Keratinocyte (primary cell): ENCODE data around the gene GPNMB. TPM values are rescaled to one million over a fixed set of nuclear protein-coding genes. Genes with fewer than 3 reads are reported as not detected.

Source experiments
- DNase-seq: peaks from one replicate; pipeline ENCODE4 v3.0.0-alpha.2; 2011; ENCODE audit warnings: low read depth, missing footprints, low spot score
- FAIRE-seq: peaks from 2 replicates; lab custom pipeline; 2011; peaks lifted over from hg19 to GRCh38; lab: Jason Lieb, UNC
- H2AFZ ChIP-seq: 2 replicates; pipeline ENCODE4 v1.6.0; 2012; ENCODE audit warnings: low read length, control low read depth, inconsistent platforms; ENCODE audit not compliant: control insufficient read depth
- H3K27ac ChIP-seq: 2 replicates; pipeline ENCODE4 v1.5.1; 2011; ENCODE audit warnings: low read length; ENCODE audit not compliant: control insufficient read depth, insufficient read depth
- H3K27me3 ChIP-seq: 3 replicates; pipeline ENCODE4 v1.6.0; 2011; ENCODE audit warnings: low read length; ENCODE audit not compliant: control insufficient read depth, insufficient read depth; ENCODE audit errors: extremely low read depth
- H3K36me3 ChIP-seq, 2 experiments: 2 replicates in 1 of 2; 3 replicates in 1 of 2; pipeline ENCODE4 v1.5.1; 2011; ENCODE audit warnings: low read length in 2 of 2, mild to moderate bottlenecking in 1 of 2; ENCODE audit not compliant: control insufficient read depth in 2 of 2, insufficient read depth in 2 of 2; ENCODE audit errors: extremely low read depth in 1 of 2
- H3K4me1 ChIP-seq: 3 replicates; pipeline ENCODE4 v1.5.1; 2011; ENCODE audit warnings: low read length; ENCODE audit not compliant: control insufficient read depth, insufficient read depth; ENCODE audit errors: extremely low read depth
- H3K4me2 ChIP-seq: 3 replicates; pipeline ENCODE4 v1.6.0; 2011; ENCODE audit warnings: low read depth, low read length; ENCODE audit not compliant: control insufficient read depth, insufficient read depth; ENCODE audit errors: extremely low read depth
- H3K4me3 ChIP-seq, 3 experiments: fragments of 200-600 bp in 1 of 3; sonication (generic) in 1 of 3; 2 replicates in 2 of 3; 3 replicates in 1 of 3; pipeline ENCODE4 v1.5.1; 2011 to 2016; ENCODE audit warnings: low read length in 3 of 3, mild to moderate bottlenecking in 3 of 3, control low read depth in 2 of 3, inconsistent platforms in 1 of 3, low read depth in 1 of 3, mixed read lengths in 1 of 3, mixed run types in 1 of 3, moderate library complexity in 1 of 3; ENCODE audit not compliant: control insufficient read depth in 2 of 3, insufficient read depth in 2 of 3; ENCODE audit errors: extremely low read depth in 1 of 3
- H3K79me2 ChIP-seq: 2 replicates; pipeline ENCODE4 v1.6.0; 2012; ENCODE audit warnings: low read length; ENCODE audit not compliant: control insufficient read depth, insufficient read depth
- H3K9ac ChIP-seq: 3 replicates; pipeline ENCODE4 v1.6.0; 2011; ENCODE audit warnings: low read length; ENCODE audit not compliant: control insufficient read depth, insufficient read depth; ENCODE audit errors: extremely low read depth
- H3K9me1 ChIP-seq: 3 replicates; pipeline ENCODE4 v1.6.0; 2011; ENCODE audit warnings: low read length; ENCODE audit not compliant: control insufficient read depth, insufficient read depth; ENCODE audit errors: extremely low read depth
- H3K9me3 ChIP-seq: 2 replicates; pipeline ENCODE4 v1.5.1; 2012; ENCODE audit warnings: low read depth, low read length; ENCODE audit not compliant: control insufficient read depth
- H4K20me1 ChIP-seq: 3 replicates; pipeline ENCODE4 v1.6.0; 2011; ENCODE audit warnings: low read length; ENCODE audit not compliant: control insufficient read depth, insufficient read depth; ENCODE audit errors: extremely low read depth
- EZH2 ChIP-seq: IDR thresholded peaks from one replicate; pipeline ENCODE4 v1.6.1; 2012; ENCODE audit warnings: inconsistent platforms, mild to moderate bottlenecking, low read length, moderate library complexity
- dilution Hi-C: fragments of 300-500 bp; cut with MboI; formaldehyde crosslinking; loops from one replicate; pipeline ENCODE4 v1.7.0; 2020; ENCODE audit warnings: low sequenced_read_pairs; ENCODE audit not compliant: extremely low pct_ligation_motif_present
- polyA plus RNA-seq, 5 experiments: library from polyadenylated mRNA; depleted of rRNA in 3 of 5; stranded (reverse) in 3 of 5; stranded (forward) in 1 of 5; unstranded in 1 of 5; fragments of >200 nt; gene quantifications; 1 replicate in 1 of 5; 2 replicates in 3 of 5; 3 replicates in 1 of 5; pipeline versions ENCODE4 v1.2.1 to v1.2.3, GENCODE V29; 2011 to 2012; ENCODE audit warnings: missing spikeins in 2 of 5, low read depth in 1 of 5, low replicate concordance in 1 of 5
- TF ChIP-seq, protein P1 (sequence below), 3 experiments: IDR thresholded peaks in 1 of 3; conservative IDR thresholded peaks in 1 of 3; optimal IDR thresholded peaks in 1 of 3; 2 replicates in 2 of 3; 3 replicates in 1 of 3; pipeline versions ENCODE3 to v1.5.1; 2011; ENCODE audit warnings: low read length in 3 of 3, mild to moderate bottlenecking in 3 of 3, moderate library complexity in 2 of 3, control low read depth in 1 of 3, inconsistent platforms in 1 of 3; ENCODE audit not compliant: insufficient read depth in 2 of 3; ENCODE audit errors: extremely low read depth in 1 of 3

GPNMB gene
- polyA plus RNA-seq, 1 donor (not counting 4 experiments of a cell fraction or from before 2014, with no cell fraction given): 142 TPM

DNA sequence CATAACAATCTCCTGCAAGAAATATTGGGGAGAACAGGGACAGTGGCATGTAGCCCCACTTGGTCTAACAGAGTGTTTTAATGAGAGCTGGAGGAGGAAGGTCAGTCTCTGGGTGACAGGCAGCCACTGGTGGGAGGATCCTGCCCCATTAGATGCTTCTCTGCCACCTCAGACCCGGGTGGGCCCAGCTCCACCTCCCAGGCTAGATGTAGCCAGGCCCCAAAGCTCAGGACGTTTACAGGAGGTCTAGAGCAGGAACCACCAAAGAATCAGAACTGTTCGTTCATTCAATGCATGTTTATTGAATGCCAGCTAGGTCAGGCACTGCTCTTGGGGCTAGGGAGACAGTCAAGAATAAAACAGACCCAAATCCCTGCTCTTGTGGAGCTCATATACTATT lies 28.4 kb upstream of the GPNMB start:
- Histone ChIP-seq H3K4me1 (peaks cover 6% of the 10 kb centered on the region), H3K9me1 (no peaks in the 10 kb centered on the region), H2AFZ (no peak overlapping the region), H3K4me3 (no peak overlapping the region), H3K9ac (no peak overlapping the region), H3K79me2 (no peaks in the 10 kb centered on the region), H4K20me1 (no peaks in the 10 kb centered on the region), H3K27me3 (no peaks in the 10 kb centered on the region), H3K36me3 (no peaks in the 10 kb centered on the region), H3K27ac (no peak overlapping the region), H3K4me2 (no peak overlapping the region), H3K9me3 (no peaks in the 10 kb centered on the region)
- no peak for TF ChIP-seq EZH2
- TF ChIP-seq, protein P1, sequence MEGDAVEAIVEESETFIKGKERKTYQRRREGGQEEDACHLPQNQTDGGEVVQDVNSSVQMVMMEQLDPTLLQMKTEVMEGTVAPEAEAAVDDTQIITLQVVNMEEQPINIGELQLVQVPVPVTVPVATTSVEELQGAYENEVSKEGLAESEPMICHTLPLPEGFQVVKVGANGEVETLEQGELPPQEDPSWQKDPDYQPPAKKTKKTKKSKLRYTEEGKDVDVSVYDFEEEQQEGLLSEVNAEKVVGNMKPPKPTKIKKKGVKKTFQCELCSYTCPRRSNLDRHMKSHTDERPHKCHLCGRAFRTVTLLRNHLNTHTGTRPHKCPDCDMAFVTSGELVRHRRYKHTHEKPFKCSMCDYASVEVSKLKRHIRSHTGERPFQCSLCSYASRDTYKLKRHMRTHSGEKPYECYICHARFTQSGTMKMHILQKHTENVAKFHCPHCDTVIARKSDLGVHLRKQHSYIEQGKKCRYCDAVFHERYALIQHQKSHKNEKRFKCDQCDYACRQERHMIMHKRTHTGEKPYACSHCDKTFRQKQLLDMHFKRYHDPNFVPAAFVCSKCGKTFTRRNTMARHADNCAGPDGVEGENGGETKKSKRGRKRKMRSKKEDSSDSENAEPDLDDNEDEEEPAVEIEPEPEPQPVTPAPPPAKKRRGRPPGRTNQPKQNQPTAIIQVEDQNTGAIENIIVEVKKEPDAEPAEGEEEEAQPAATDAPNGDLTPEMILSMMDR (optimal IDR thresholded peaks at IDR 0.05 in 1 of 3, IDR thresholded peaks at IDR 0.05 in 1 of 3, conservative IDR thresholded peaks at IDR 0.05 in 1 of 3; ENCODE audit: extremely low read depth in 1 of 3, insufficient read depth in 2 of 3, low read length in 3 of 3): no peak
- FAIRE-seq (no peak), DNase-seq (no peak)
- dilution Hi-C loops: no loop called here

- H4K20me1 ChIP-seq: no peaks in the 10 kb centered on the region
- dilution Hi-C loops: no loop called here
- peak overlapping the region; percentile 51 for H2AFZ ChIP-seq
- FAIRE-seq: peak; percentile 13
- no peaks in the 10 kb centered on the region for H3K9me3 ChIP-seq
- no peak overlapping the region for H3K4me3 ChIP-seq
- H3K9ac ChIP-seq: no peak overlapping the region
- no peak overlapping the region for H3K27ac ChIP-seq
- no peaks in the 10 kb centered on the region for H3K9me1 ChIP-seq
- no peak for DNase-seq
- TF ChIP-seq, protein P1 (optimal IDR thresholded peaks at IDR 0.05 in 1 of 3, IDR thresholded peaks at IDR 0.05 in 1 of 3, conservative IDR thresholded peaks at IDR 0.05 in 1 of 3; ENCODE audit: extremely low read depth in 1 of 3, insufficient read depth in 2 of 3, low read length in 3 of 3): no peak
- no peak for TF ChIP-seq EZH2
- no peaks in the 10 kb centered on the region for H3K79me2 ChIP-seq
- peaks cover 6% of the 10 kb centered on the region for H3K4me1 ChIP-seq
- no peaks in the 10 kb centered on the region for H3K36me3 ChIP-seq
- no peaks in the 10 kb centered on the region for H3K27me3 ChIP-seq
- peak overlapping the region; percentile 23 for H3K4me2 ChIP-seq
Measured at GRCh38 chr7:23220690-23221305, 25.8 kb upstream of the GPNMB start.
